ENCODE data around the gene ADPRH.

The ADPRH gene

GRCh38 chr3:119620899-119621298 lies 41.6 kb downstream of the ADPRH start:
- DNase-seq, result no peak
- TF ChIP-seq GATA1 (IDR thresholded peaks at IDR 0.05; ENCODE audit: low read depth, low read length), result no peak
- TF ChIP-seq POLR2A (IDR thresholded peaks at IDR 0.05; ENCODE audit: low read length), result no peak

- DNase-seq, result no peak
- no peak for TF ChIP-seq POLR2A (IDR thresholded peaks at IDR 0.05; ENCODE audit: low read length)
- TF ChIP-seq GATA1 (IDR thresholded peaks at IDR 0.05; ENCODE audit: low read depth, low read length), result no peak
Measured at GRCh38 chr3:119624002-119624720, 44.9 kb downstream of the ADPRH start.

- DNase-seq, result no peak
Measured at GRCh38 chr3:119625451-119626153, 46.3 kb downstream of the ADPRH start.

GRCh38 chr3:119626196-119626595 lies 46.9 kb downstream of the ADPRH start:
- DNase-seq, result no peak
- TF ChIP-seq POLR2A (IDR thresholded peaks at IDR 0.05; ENCODE audit: low read length) (no peak), GATA1 (IDR thresholded peaks at IDR 0.05; ENCODE audit: low read depth, low read length) (no peak)

More at GRCh38 chr3:119625451-119626153, 46.3 kb downstream of the ADPRH start:
- TF ChIP-seq POLR2A (IDR thresholded peaks at IDR 0.05; ENCODE audit: low read length), result no peak
- no peak for TF ChIP-seq GATA1 (IDR thresholded peaks at IDR 0.05; ENCODE audit: low read depth, low read length)

DNA sequence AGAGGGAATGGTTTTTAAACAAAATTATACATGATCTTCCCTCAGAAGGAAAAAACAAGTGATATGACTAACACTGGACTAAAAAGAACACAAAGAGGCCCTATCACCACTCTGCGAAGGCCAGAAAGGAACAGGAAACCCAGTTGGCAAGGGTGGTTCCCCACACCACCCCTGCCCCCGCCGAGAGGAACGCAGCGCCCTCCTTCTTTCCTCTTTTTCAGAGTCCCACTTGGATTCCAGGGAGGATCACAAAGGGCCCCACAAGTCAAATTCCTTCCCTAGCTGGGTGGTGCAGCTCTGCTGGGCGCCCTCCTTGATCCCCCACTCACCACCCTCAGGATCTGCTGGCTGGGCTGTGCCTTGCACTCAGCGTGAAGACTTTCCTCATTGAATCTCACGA lies 48.2 kb downstream of the ADPRH start:
- TF ChIP-seq POLR2A (IDR thresholded peaks at IDR 0.05; ENCODE audit: low read length) (no peak), GATA1 (IDR thresholded peaks at IDR 0.05; ENCODE audit: low read depth, low read length) (no peak)
- no peak for DNase-seq

DNA sequence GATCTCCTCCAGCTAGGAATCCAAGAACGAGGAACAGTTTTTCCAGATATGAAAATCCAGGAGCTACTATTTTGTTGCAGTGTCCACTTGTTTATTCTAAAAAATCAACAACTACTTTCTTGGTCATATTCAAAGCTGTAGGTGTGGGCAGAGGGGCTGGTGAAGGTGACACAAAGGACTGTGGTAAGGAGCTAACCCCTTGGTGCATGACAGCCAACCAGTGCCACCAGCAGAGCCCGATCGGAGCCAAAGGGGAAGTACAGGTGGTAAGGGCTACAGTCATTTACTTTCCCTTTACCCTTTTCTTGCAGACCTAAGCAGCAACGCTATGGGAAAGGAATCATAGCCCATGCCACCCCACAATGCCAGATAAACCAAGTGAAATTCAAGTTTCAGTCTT lies 49.1 kb downstream of the ADPRH start:
- no peak for DNase-seq
- no peak for TF ChIP-seq GATA1 (IDR thresholded peaks at IDR 0.05; ENCODE audit: low read depth, low read length)

DNA sequence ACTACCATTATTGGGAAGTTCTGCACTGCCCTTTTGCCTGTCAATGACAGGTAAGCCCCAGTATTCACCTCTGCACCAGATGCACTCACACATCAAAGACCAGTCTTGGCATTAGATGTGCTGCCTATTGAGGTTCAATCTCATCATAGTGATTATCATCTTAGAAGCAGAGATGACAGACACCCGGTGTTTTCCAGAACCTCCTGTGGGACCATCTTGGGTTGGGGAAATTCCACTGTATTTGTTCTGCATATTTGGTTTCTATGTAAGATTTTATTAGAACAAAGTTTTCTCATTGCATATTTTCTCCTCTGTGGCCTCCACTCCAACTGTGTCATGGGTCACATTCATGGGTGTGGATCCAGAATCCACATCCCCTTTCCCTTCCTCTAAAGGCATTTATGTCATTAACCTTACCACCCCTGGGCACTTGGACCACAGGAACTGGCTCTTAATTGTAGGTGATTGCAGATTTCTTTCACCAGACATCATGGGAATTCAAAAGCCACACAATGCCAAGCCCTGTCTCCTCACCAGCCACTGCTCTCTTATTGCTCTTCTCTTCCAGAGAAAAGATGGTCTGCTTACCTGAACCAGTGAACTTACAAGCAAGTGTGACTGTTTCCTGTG lies 49.6 kb downstream of the ADPRH start:
- no peak for DNase-seq
- TF ChIP-seq GATA1 (IDR thresholded peaks at IDR 0.05; ENCODE audit: low read depth, low read length) (no peak), POLR2A (IDR thresholded peaks at IDR 0.05; ENCODE audit: low read length) (no peak)

DNA sequence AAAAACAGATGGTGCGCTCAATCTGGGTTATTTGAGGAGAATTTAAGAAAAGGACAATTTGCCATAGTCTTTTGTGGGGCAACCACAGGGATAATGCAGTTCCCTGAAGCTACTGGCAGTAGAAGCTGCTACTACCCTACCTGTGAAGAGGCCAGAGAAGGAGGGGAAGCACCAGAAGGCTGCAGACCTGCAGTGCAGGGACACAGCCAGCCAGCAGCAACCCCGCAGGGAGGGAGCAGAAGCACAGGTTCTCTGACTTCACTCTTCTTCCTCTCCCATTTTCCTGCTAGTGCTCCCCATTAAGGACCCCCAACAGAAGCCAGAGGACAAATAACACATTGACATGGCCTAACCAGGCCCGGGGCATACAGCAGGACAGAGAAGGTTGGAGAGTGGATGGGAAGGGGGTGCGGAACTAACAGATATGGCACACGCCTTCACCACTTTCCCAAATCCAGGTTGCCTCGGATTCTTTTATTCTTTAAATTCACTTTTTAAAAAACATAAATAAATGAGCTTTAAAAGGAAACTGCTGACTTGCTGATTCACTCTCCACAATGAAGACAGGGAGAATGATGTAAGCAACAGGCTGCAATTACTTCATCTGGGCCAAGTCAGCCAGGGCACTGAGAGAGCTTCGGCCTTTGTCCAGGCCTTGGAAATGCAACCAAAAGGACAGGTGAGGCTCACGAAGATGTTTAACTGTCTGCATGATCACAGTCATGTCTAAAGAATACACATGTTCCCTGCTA lies 51.0 kb downstream of the ADPRH start:
- TF ChIP-seq POLR2A (IDR thresholded peaks at IDR 0.05; ENCODE audit: low read length) (no peak), GATA1 (IDR thresholded peaks at IDR 0.05; ENCODE audit: low read depth, low read length) (no peak)
- peak in 1 of 2 experiments; percentile 54 for DNase-seq

- DNase-seq, result no peak
- TF ChIP-seq GATA1 (IDR thresholded peaks at IDR 0.05; ENCODE audit: low read depth, low read length), result no peak
- TF ChIP-seq POLR2A (IDR thresholded peaks at IDR 0.05; ENCODE audit: low read length), result no peak
Measured at GRCh38 chr3:119630880-119631329, 51.6 kb downstream of the ADPRH start.

DNA sequence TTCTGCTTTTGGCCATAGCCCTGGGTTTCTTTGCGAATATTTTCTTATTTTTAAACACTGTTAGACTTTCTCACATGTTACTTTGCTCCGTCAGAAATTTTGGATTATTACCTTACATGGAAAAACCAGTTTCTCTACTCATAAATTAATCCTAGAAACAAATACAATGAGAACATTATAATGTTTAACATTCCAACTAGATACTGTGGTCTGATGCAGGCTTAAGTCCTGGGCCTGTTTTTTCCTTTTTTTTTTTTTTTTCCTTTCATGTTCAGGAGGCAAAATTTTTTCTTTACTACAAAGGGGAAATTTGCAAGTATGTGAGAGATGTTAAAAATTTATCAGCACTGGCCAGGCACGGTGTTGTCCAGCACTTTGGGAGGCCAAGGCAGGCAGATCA lies 52.2 kb downstream of the ADPRH start:
- TF ChIP-seq POLR2A (IDR thresholded peaks at IDR 0.05; ENCODE audit: low read length) (no peak), GATA1 (IDR thresholded peaks at IDR 0.05; ENCODE audit: low read depth, low read length) (no peak)
- DNase-seq, result no peak

DNA sequence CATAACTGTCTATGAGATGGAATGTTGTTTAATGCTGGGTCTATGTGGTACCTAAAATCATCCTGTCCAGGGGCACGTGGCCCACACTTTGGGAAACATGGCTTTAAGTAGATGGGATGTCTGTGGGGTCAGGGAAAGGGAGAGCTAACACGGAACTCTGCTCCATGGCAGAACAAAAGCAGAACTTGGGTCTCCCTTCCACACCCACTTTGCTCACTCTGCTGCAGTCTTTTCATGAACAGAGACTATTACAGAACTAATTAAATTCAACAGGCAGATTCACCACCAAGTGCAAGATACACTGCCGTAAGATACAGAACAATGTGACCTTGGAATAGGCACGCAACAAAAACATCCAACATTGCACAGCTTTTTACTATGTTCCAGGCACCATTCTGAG lies 52.9 kb downstream of the ADPRH start:
- no peak for TF ChIP-seq POLR2A (IDR thresholded peaks at IDR 0.05; ENCODE audit: low read length)
- no peak for TF ChIP-seq GATA1 (IDR thresholded peaks at IDR 0.05; ENCODE audit: low read depth, low read length)
- DNase-seq, result no peak

DNA sequence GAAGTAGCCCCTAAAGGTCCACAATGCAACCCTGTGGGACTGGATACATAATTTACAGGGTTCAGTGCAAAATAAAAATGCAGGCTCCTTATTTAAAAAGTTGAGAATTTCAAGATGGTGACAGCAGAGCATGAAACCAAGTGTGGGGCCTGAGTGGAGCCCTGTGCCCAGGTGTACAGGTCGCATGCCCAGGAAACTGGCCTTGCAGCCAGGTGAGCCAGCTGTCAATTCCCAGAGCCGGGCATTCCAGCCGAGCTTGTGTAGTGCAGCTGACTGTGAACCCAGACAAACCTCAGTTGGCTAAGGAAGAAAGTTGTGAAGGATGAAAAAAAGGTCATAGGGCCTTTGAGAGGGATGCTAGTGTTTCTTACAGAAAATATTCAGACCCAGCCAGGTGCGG lies 53.5 kb downstream of the ADPRH start:
- DNase-seq, result no peak
- TF ChIP-seq POLR2A (IDR thresholded peaks at IDR 0.05; ENCODE audit: low read length) (no peak), GATA1 (IDR thresholded peaks at IDR 0.05; ENCODE audit: low read depth, low read length) (no peak)

GRCh38 chr3:119635719-119636118 lies 56.4 kb downstream of the ADPRH start:
- DNase-seq, result no peak
- TF ChIP-seq POLR2A (IDR thresholded peaks at IDR 0.05; ENCODE audit: low read length), result no peak
- TF ChIP-seq GATA1 (IDR thresholded peaks at IDR 0.05; ENCODE audit: low read depth, low read length), result no peak

GRCh38 chr3:119636249-119636648 lies 57.0 kb downstream of the ADPRH start:
- DNase-seq, result no peak
- TF ChIP-seq GATA1 (IDR thresholded peaks at IDR 0.05; ENCODE audit: low read depth, low read length), result no peak
- no peak for TF ChIP-seq POLR2A (IDR thresholded peaks at IDR 0.05; ENCODE audit: low read length)
